Activated CD8-positive, alpha-beta memory T cell treated with anti-CD3 and anti-CD28 coated beads for 24 hours (primary cell): ENCODE measurements around the gene SLC9A9.

Experiments used
- DNase-seq: peaks from one replicate; pipeline ENCODE4 v3.0.0-alpha.2; 2020

Gene SLC9A9

GRCh38 chr3:143586576-143586975 is 261.7 kb downstream of the SLC9A9 start:
- no peak for DNase-seq

- DNase-seq = no peak
These were observed 262.4 kb downstream of the SLC9A9 start for GRCh38 chr3:143585720-143586456.

GRCh38 chr3:143584474-143584873 is 263.8 kb downstream of the SLC9A9 start:
- no peak for DNase-seq

GRCh38 chr3:143581972-143582722 is 266.1 kb downstream of the SLC9A9 start:
- DNase-seq = no peak

- no peak for DNase-seq
These were observed 269.3 kb downstream of the SLC9A9 start for GRCh38 chr3:143578810-143579435.

GRCh38 chr3:143576568-143577270 is 271.5 kb downstream of the SLC9A9 start:
- DNase-seq = no peak

GRCh38 chr3:143574933-143575332 is 273.3 kb downstream of the SLC9A9 start:
- DNase-seq = no peak

GRCh38 chr3:143573610-143574303 is 274.5 kb downstream of the SLC9A9 start:
- DNase-seq = no peak

- DNase-seq = no peak
These were observed 276.7 kb downstream of the SLC9A9 start for GRCh38 chr3:143571548-143571947.

- no peak for DNase-seq
These were observed 280.4 kb downstream of the SLC9A9 start for GRCh38 chr3:143567823-143568222.

- no peak for DNase-seq
These were observed 282.3 kb downstream of the SLC9A9 start for GRCh38 chr3:143565951-143566350.

GRCh38 chr3:143563786-143564185 is 284.5 kb downstream of the SLC9A9 start:
- DNase-seq = no peak

GRCh38 chr3:143562789-143563188 is 285.5 kb downstream of the SLC9A9 start:
- DNase-seq = no peak

GRCh38 chr3:143559296-143559695 is 289.0 kb downstream of the SLC9A9 start:
- no peak for DNase-seq

GRCh38 chr3:143552851-143553250 is 295.4 kb downstream of the SLC9A9 start:
- no peak for DNase-seq

- no peak for DNase-seq
These were observed 296.5 kb downstream of the SLC9A9 start for GRCh38 chr3:143551761-143552160.

- DNase-seq = no peak
These were observed 299.3 kb downstream of the SLC9A9 start for GRCh38 chr3:143548861-143549497.

GRCh38 chr3:143548393-143548792 is 299.9 kb downstream of the SLC9A9 start:
- DNase-seq = no peak

- DNase-seq = no peak
These were observed 309.7 kb downstream of the SLC9A9 start for GRCh38 chr3:143538577-143538981.

GRCh38 chr3:143538061-143538460 is 310.2 kb downstream of the SLC9A9 start:
- DNase-seq = no peak

GRCh38 chr3:143536817-143537535 is 311.3 kb downstream of the SLC9A9 start:
- DNase-seq = no peak
